ENCODE results near the gene TMEM51.
A peak's percentile ranks its signal among the peaks of the same experiment; 100 is the strongest.

The TMEM51 gene

GRCh38 chr1:15153184-15153841 is at the start of gene TMEM51:
Gene TMEM51 (plus strand): TSS chr1:15153747. CDS start chr1:15215088, 61,341 bp downstream.
- DNase-seq (ENCODE audit: low spot score), result peak; percentile 83

- DNase-seq (ENCODE audit: low spot score), result no peak
Measured at GRCh38 chr1:15103906-15104305, 49.6 kb upstream of the TMEM51 start.

GRCh38 chr1:15104768-15105167 is 48.8 kb upstream of the TMEM51 start:
- no peak for DNase-seq (ENCODE audit: low spot score)

GRCh38 chr1:15106608-15107007 is 46.9 kb upstream of the TMEM51 start:
- DNase-seq (ENCODE audit: low spot score), result no peak

- DNase-seq (ENCODE audit: low spot score), result no peak
Measured at GRCh38 chr1:15107058-15107687, 46.4 kb upstream of the TMEM51 start.

- DNase-seq (ENCODE audit: low spot score), result no peak
Measured at GRCh38 chr1:15107911-15108310, 45.6 kb upstream of the TMEM51 start.

- no peak for DNase-seq (ENCODE audit: low spot score)
Measured at GRCh38 chr1:15110128-15110866, 43.2 kb upstream of the TMEM51 start.

GRCh38 chr1:15110867-15111230 is 42.7 kb upstream of the TMEM51 start:
- no peak for DNase-seq (ENCODE audit: low spot score)

- no peak for DNase-seq (ENCODE audit: low spot score)
Measured at GRCh38 chr1:15113146-15113545, 40.4 kb upstream of the TMEM51 start.

- DNase-seq (ENCODE audit: low spot score), result no peak
Measured at GRCh38 chr1:15114884-15115283, 38.7 kb upstream of the TMEM51 start.

GRCh38 chr1:15115542-15116330 is 37.8 kb upstream of the TMEM51 start:
- DNase-seq (ENCODE audit: low spot score), result no peak

- DNase-seq (ENCODE audit: low spot score), result no peak
Measured at GRCh38 chr1:15116966-15117365, 36.6 kb upstream of the TMEM51 start.

GRCh38 chr1:15117671-15118325 is 35.7 kb upstream of the TMEM51 start:
- DNase-seq (ENCODE audit: low spot score), result no peak

GRCh38 chr1:15118579-15118978 is 35.0 kb upstream of the TMEM51 start:
- DNase-seq (ENCODE audit: low spot score), result no peak

- DNase-seq (ENCODE audit: low spot score), result no peak
Measured at GRCh38 chr1:15120251-15120945, 33.1 kb upstream of the TMEM51 start.

GRCh38 chr1:15122331-15122730 is 31.2 kb upstream of the TMEM51 start:
- DNase-seq (ENCODE audit: low spot score), result no peak

GRCh38 chr1:15123270-15123669 is 30.3 kb upstream of the TMEM51 start:
- DNase-seq (ENCODE audit: low spot score), result no peak

- no peak for DNase-seq (ENCODE audit: low spot score)
Measured at GRCh38 chr1:15123925-15124324, 29.6 kb upstream of the TMEM51 start.

- no peak for DNase-seq (ENCODE audit: low spot score)
Measured at GRCh38 chr1:15124362-15125100, 29.0 kb upstream of the TMEM51 start.

GRCh38 chr1:15125101-15125745 is 28.3 kb upstream of the TMEM51 start:
- DNase-seq (ENCODE audit: low spot score), result no peak
